Neural progenitor cell (in vitro differentiated cells): Measurements from ENCODE around the gene ANXA6. TPM values are rescaled to one million over a fixed set of nuclear protein-coding genes. Genes with fewer than 3 reads are reported as not detected.

Source experiments
- DNase-seq: peaks from one replicate; pipeline ENCODE4 v3.0.0-alpha.2; 2016; ENCODE audit warnings: low spot score
- H2AFZ ChIP-seq: fragments of 200-600 bp; sonication (generic); replicated peaks from 2 replicates; pipeline ENCODE4 v1.6.1; 2016; ENCODE audit warnings: antibody characterized with exemption
- H3F3A ChIP-seq: fragments of 200-600 bp; sonication (generic); 2 replicates; pipeline ENCODE4 v1.6.1; 2016; ENCODE audit warnings: antibody characterized with exemption, low read depth
- H3K27ac ChIP-seq: fragments of 200-600 bp; sonication (generic); 2 replicates; pipeline ENCODE4 v1.5.1; 2016; ENCODE audit warnings: mild to moderate bottlenecking
- H3K27me3 ChIP-seq: fragments of 200-600 bp; sonication (generic); 2 replicates; pipeline ENCODE4 v1.6.1; 2016; ENCODE audit warnings: mild to moderate bottlenecking, moderate library complexity
- H3K36me3 ChIP-seq: fragments of 200-600 bp; sonication (generic); 2 replicates; pipeline ENCODE4 v1.5.1; 2016
- H3K4me1 ChIP-seq: fragments of 200-600 bp; sonication (generic); 2 replicates; pipeline ENCODE4 v1.6.1; 2016; ENCODE audit warnings: mixed run types
- H3K4me2 ChIP-seq: fragments of 200-600 bp; sonication (generic); 2 replicates; pipeline ENCODE4 v1.6.1; 2016
- H3K4me3 ChIP-seq: fragments of 200-600 bp; sonication (generic); 2 replicates; pipeline ENCODE4 v1.5.1; 2016
- H3K79me2 ChIP-seq: fragments of 200-600 bp; sonication (generic); 2 replicates; pipeline ENCODE4 v1.6.1; 2016; ENCODE audit warnings: low read depth
- H3K9ac ChIP-seq: fragments of 200-600 bp; sonication (generic); 2 replicates; pipeline ENCODE4 v1.6.1; 2016
- H3K9me3 ChIP-seq: fragments of 200-600 bp; sonication (generic); 2 replicates; pipeline ENCODE4 v1.5.1; 2016; ENCODE audit warnings: low read depth
- H4K20me1 ChIP-seq: fragments of 200-600 bp; sonication (generic); 2 replicates; pipeline ENCODE4 v1.6.1; 2016; ENCODE audit warnings: low read depth
- H3K27ac Mint-ChIP-seq: 3 replicates; pipeline ENCODE4 v1.8.0; 2021; ENCODE audit warnings: mixed read lengths
- H3K27me3 Mint-ChIP-seq: 2 replicates; pipeline ENCODE4 v1.8.0; 2022; ENCODE audit warnings: low read depth, mild to moderate bottlenecking, inconsistent platforms, moderate library complexity, mixed read lengths; ENCODE audit not compliant: insufficient read depth
- H3K36me3 Mint-ChIP-seq: 3 replicates; pipeline ENCODE4 v1.8.0; 2021; ENCODE audit warnings: mixed read lengths
- H3K4me1 Mint-ChIP-seq: 3 replicates; pipeline ENCODE4 v1.8.0; 2021; ENCODE audit warnings: mixed read lengths
- H3K4me3 Mint-ChIP-seq: 3 replicates; pipeline ENCODE4 v1.8.0; 2021; ENCODE audit warnings: mild to moderate bottlenecking, moderate library complexity, mixed read lengths
- H3K9me3 Mint-ChIP-seq: 3 replicates; pipeline ENCODE4 v1.8.0; 2020; ENCODE audit warnings: mixed read lengths
- EZH2 ChIP-seq: fragments of 200-600 bp; sonication (generic); IDR thresholded peaks from 2 replicates; pipeline ENCODE4 v1.6.1; 2017; ENCODE audit warnings: antibody characterized with exemption, mild to moderate bottlenecking, moderate library complexity
- EZH2phosphoT487 ChIP-seq: fragments of 200-600 bp; sonication (generic); IDR thresholded peaks from 2 replicates; pipeline ENCODE4 v1.6.1; 2017; ENCODE audit warnings: antibody characterized with exemption
- total RNA-seq: library from RNA; depleted of rRNA; stranded (reverse); fragments of >200 nt; gene quantifications from 2 replicates; pipeline ENCODE4 v1.2.3, GENCODE V29; 2015; ENCODE audit warnings: low replicate concordance
- TF ChIP-seq, protein P1 (sequence below): fragments of 200-600 bp; sonication (generic); IDR thresholded peaks from 2 replicates; pipeline ENCODE4 v1.5.1; 2017; ENCODE audit warnings: antibody characterized with exemption, mild to moderate bottlenecking

The ANXA6 gene
- total RNA-seq, 1 donor from 2014 or later, result 97.6 TPM

DNA sequence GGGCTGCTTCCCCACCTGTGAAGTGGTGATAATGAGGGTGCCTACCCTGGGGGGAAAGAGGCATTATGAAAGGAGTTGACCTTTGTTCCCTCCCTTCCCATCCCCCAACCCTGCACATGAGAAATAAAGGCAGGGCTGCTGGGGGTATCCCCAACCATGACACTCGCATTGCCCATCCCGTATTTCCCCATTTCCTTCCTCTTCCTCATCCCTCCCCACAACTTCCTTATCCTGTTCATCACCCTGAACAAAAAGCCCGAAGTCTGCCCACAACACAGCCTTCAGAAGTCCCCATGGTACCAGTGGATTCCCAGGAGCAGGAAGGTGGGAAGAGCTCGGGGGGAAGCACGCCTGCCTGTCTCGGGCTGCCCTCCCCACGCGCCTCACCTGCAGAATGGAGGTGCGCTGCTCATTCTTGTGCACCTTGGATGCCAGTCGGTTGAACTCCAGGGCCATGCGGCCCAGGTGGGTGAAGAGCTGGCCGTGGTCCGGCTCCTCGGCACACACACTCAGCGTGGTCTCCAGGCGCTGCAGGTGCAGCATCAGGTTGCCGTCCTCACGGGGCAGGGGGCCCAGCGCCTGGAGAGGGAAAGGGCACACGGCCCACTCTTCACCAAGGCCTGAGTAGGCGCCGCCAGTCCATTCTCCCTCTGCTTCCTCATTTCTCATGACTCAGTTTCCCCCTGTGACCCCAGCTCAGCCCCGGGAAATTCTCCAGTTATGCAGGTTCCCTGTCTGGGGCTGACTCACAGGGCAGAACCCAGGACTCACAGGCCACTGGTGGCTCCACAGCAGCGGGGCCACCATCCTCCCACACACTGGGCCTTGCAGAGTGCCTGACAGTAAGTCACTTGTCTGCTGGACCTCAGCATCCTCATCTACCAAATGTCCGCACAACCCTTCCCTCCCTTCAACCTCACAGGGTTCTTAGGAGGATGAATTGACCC, 100.9 kb downstream of the ANXA6 start:
- Histone ChIP-seq H3K79me2 (no peaks in the 10 kb centered on the region), H3K9me3 (no peaks in the 10 kb centered on the region), H4K20me1 (no peaks in the 10 kb centered on the region), H3F3A (no peaks in the 10 kb centered on the region), H2AFZ (no peak overlapping the region), H3K36me3 (no peaks in the 10 kb centered on the region), H3K4me1 (no peaks in the 10 kb centered on the region), H3K27me3 (no peaks in the 10 kb centered on the region), H3K27ac (no peak overlapping the region), H3K9ac (no peak overlapping the region), H3K4me3 (no peak overlapping the region), H3K4me2 (no peak overlapping the region)
- DNase-seq, result no peak
- Mint-ChIP-seq H3K4me1 (no peaks in the 10 kb centered on the region), H3K4me3 (no peak overlapping the region), H3K9me3 (no peaks in the 10 kb centered on the region), H3K36me3 (peaks cover 15% of the 10 kb centered on the region), H3K27me3 (no peaks in the 10 kb centered on the region), H3K27ac (peak overlapping the region; percentile 25)
- TF ChIP-seq, protein P1, sequence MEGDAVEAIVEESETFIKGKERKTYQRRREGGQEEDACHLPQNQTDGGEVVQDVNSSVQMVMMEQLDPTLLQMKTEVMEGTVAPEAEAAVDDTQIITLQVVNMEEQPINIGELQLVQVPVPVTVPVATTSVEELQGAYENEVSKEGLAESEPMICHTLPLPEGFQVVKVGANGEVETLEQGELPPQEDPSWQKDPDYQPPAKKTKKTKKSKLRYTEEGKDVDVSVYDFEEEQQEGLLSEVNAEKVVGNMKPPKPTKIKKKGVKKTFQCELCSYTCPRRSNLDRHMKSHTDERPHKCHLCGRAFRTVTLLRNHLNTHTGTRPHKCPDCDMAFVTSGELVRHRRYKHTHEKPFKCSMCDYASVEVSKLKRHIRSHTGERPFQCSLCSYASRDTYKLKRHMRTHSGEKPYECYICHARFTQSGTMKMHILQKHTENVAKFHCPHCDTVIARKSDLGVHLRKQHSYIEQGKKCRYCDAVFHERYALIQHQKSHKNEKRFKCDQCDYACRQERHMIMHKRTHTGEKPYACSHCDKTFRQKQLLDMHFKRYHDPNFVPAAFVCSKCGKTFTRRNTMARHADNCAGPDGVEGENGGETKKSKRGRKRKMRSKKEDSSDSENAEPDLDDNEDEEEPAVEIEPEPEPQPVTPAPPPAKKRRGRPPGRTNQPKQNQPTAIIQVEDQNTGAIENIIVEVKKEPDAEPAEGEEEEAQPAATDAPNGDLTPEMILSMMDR, result no peak
- TF ChIP-seq EZH2 (no peak), EZH2phosphoT487 (no peak)

DNA sequence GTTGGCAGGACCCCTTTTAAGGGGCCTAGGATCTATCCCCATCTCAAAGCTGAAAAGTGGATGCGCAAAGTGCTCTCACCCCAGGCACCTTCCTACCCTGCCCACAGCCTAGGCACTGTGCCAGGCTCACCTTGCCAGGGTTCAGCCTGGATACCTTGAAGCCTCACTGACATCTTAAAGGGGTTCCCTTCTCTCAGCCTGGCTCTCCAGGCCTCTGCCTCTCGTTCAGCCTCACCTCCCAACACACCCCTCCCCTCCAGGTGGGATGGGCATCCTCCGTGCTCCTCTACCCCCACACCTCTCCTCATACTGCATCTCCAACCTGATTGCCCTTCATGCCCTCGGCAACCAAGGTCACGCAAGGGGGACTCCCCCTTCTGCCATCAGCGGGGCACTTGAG, 102.2 kb downstream of the ANXA6 start:
- Mint-ChIP-seq H3K27me3 (no peaks in the 10 kb centered on the region), H3K4me1 (no peaks in the 10 kb centered on the region), H3K4me3 (no peak overlapping the region), H3K36me3 (peaks cover 12% of the 10 kb centered on the region), H3K27ac (no peak overlapping the region), H3K9me3 (no peaks in the 10 kb centered on the region)
- Histone ChIP-seq H3K36me3 (no peaks in the 10 kb centered on the region), H3F3A (no peaks in the 10 kb centered on the region), H3K9ac (no peak overlapping the region), H4K20me1 (no peaks in the 10 kb centered on the region), H3K4me3 (no peak overlapping the region), H3K27ac (no peak overlapping the region), H3K9me3 (no peaks in the 10 kb centered on the region), H3K79me2 (no peaks in the 10 kb centered on the region), H3K4me2 (no peak overlapping the region), H3K4me1 (no peaks in the 10 kb centered on the region), H3K27me3 (no peaks in the 10 kb centered on the region), H2AFZ (no peak overlapping the region)
- no peak for DNase-seq
- TF ChIP-seq EZH2phosphoT487, result no peak
- TF ChIP-seq, protein P1, result no peak
- no peak for TF ChIP-seq EZH2

DNA sequence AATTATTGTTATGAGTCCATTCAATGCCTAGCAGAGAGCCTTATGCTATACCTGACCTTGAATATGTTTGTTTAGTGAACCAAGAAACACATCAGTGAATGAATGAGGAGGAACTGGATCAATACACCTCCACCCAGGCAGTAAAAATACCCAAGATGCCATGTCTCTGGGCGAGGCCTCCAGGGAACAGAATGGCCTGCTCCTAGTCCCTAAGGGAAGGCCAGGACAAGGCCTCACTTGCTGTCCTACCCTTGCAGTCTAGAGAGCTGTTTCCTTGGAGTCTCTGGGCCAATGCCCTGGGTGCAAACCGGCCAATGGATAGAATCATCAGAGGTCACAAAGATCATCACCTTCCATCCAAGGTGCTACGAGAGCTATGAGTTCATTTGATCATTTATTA, 102.9 kb downstream of the ANXA6 start:
- Histone ChIP-seq H3K9ac (no peak overlapping the region), H3K27me3 (no peaks in the 10 kb centered on the region), H3K36me3 (no peaks in the 10 kb centered on the region), H3K4me2 (no peak overlapping the region), H3K27ac (no peak overlapping the region), H4K20me1 (no peaks in the 10 kb centered on the region), H3K4me3 (no peak overlapping the region), H3K4me1 (no peaks in the 10 kb centered on the region), H2AFZ (no peak overlapping the region), H3K9me3 (no peaks in the 10 kb centered on the region), H3K79me2 (no peaks in the 10 kb centered on the region), H3F3A (no peaks in the 10 kb centered on the region)
- TF ChIP-seq EZH2 (no peak), EZH2phosphoT487 (no peak)
- TF ChIP-seq, protein P1, result no peak
- no peak for DNase-seq
- Mint-ChIP-seq H3K27ac (no peak overlapping the region), H3K9me3 (no peaks in the 10 kb centered on the region), H3K36me3 (peaks cover 12% of the 10 kb centered on the region), H3K4me3 (no peak overlapping the region), H3K27me3 (no peaks in the 10 kb centered on the region), H3K4me1 (no peaks in the 10 kb centered on the region)
